Measurements from ENCODE around the gene CD96. TPM values are rescaled to one million over a fixed set of nuclear protein-coding genes. Genes with fewer than 3 reads are reported as not detected.

CD96 gene
- total RNA-seq, 1 donor from 2014 or later = 223 TPM

- intact Hi-C loops (cut with micrococcal nuclease) = no loop called here
Measured at GRCh38 chr3:111592936-111593335, 50.9 kb downstream of the CD96 start.

- intact Hi-C loops (cut with micrococcal nuclease) = no loop called here
Measured at GRCh38 chr3:111593666-111594065, 51.7 kb downstream of the CD96 start.

GRCh38 chr3:111594205-111594604, 52.2 kb downstream of the CD96 start:
- intact Hi-C loops (cut with micrococcal nuclease) = no loop called here

GRCh38 chr3:111594781-111595180, 52.8 kb downstream of the CD96 start:
- intact Hi-C loops (cut with micrococcal nuclease) = no loop called here

DNA sequence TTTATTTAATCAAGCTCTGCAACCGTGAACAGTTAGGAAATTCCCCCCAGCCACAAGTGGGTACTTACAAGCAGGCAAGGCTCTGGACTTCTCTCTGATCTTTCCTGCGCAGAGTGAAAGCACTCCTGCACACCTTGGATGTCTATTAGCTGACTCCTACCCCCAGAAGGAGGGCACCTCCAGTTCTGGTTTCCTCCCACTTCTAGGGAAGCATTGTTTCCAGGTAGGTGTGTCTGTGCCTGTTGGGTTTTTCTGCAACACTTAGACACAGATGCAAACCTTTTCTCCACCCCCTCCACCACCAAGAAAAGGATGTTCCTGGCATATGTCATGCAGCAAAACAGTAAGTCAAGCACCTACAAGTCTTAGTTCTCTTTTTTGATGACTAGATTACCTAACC, 53.2 kb downstream of the CD96 start, which contains the start of gene ZBED2:
Gene ZBED2 (minus strand): TSS at position 115 of the 400 bp plus-strand sequence. CDS start 1,145 bp downstream, outside the sequence.
- intact Hi-C loops (cut with micrococcal nuclease) = no loop called here

- intact Hi-C loops (cut with micrococcal nuclease) = loop anchor here (1.0 kb wide), 1 partner anchor 8 kb away; no protein-coding TSS in a partner anchor
Measured at GRCh38 chr3:111596328-111596727, 54.3 kb downstream of the CD96 start.

DNA sequence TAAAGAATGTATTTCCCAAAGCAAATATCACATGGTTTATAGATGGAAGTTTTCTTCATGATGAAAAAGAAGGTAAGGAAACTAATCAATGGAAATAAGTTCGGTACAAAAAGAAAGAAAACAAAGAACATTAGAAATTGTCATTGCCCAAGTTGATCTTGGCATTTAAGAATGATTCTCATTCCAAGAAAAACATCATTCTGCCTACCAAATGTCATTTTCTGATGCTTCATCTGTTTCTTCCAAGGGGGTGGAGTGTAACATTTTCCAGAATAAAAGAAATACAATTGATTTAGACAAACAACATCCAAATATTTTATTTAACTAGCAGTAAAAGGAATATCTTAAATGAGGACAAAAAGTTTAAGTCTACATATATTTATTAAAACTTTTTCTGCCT, 56.1 kb downstream of the CD96 start:
- intact Hi-C loops (cut with micrococcal nuclease) = no loop called here

DNA sequence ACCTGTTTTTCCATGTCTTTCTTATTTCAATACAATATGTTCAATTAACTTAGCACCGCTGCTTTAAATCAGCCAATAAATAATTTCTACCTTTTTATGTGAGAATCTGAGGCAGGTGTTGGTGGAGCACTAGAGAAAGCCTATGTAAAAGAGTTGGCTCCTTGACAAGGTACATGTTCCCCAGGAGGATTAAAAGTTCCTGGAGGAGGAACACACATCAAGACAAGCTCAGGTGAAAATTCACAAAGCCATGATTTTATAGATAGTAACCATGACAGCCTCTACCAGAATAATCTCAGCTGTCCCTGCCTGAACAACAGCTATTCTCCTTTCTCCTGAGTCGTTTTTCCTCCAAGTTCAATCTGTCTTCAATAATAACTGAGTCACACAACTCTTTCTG, 56.6 kb downstream of the CD96 start:
- intact Hi-C loops (cut with micrococcal nuclease) = no loop called here

DNA sequence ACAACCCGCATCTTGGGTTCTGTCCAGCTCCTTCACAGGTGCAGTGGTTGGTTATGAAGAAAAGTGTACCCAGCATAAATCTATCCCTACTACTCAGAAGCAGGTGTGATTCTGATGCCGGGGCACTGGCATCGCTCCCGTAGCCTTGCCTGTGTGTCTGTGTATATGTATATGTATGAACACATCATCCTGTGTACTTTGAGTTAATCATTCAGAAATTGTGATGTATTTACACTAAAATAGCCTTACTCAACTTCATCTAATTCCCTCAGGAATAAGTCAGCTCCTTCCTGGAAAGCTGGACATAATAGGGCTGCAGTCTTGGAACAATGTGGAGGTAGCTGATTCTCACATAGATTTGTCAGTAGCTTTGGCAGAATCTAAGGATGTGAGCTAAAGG, 59.8 kb downstream of the CD96 start:
- intact Hi-C loops (cut with micrococcal nuclease) = no loop called here

GRCh38 chr3:111603679-111604078, 61.7 kb downstream of the CD96 start:
- intact Hi-C loops (cut with micrococcal nuclease) = loop anchor here (1.0 kb wide), 1 partner anchor 7 kb away; no protein-coding TSS in a partner anchor

DNA sequence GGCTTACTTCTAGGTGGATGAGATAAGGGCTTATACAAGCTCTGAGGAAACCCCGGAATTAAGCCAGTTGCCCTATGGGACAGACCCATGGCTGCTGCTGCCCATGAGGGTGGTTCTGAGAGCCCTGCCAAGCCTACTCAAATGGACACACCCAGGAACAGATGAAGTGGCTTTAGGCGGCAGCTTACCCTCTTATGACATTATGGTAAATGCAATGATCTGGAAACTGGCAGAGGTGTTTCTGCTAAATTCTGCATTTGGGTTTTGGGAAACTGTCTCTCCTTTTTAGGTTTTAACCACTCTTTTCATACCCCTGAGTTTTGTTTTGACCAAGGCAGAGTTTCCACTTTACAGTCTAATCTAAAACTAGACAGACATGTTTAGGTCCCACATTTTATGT, 62.1 kb downstream of the CD96 start:
- intact Hi-C loops (cut with micrococcal nuclease) = loop anchor here (1.0 kb wide), 1 partner anchor 8 kb away; no protein-coding TSS in a partner anchor

DNA sequence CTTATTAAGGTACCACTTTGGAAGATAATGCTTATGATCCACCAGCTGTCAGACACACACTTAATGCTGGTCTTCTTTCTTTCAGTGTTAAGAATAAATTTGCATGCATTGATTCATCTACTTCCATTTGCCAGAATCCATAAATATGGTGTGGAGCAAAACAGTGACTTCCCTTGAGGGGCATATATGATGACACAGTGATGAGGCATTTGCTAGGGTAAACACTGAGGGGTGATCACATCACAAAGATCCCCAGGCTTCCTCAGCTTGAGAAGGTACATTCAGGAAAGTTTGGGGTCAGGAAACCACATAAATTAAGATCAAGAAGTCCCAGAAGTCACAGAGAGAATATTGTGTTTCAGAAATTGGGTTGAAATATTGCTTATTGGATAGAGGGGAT, 63.0 kb downstream of the CD96 start:
- intact Hi-C loops (cut with micrococcal nuclease) = no loop called here

DNA sequence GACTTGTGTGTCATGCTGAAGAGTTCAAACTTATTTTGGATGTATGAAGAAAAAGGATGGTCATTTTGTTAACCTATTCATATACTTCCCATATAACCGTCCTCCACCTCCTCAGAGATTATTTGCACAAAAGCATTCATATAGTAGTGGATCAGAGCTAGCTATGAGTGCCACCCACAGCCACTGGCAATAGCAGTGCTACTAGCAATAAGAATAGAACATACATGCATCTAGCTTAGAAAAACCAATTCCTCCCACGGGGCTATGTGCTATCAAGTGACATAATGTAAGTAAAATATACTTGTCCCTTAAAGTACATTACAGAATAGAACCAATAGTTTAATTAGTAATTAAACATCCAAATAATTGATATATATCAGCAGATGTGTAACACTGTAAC, 63.5 kb downstream of the CD96 start:
- intact Hi-C loops (cut with micrococcal nuclease) = no loop called here

GRCh38 chr3:111607240-111607920, 65.4 kb downstream of the CD96 start:
- intact Hi-C loops (cut with micrococcal nuclease) = no loop called here

DNA sequence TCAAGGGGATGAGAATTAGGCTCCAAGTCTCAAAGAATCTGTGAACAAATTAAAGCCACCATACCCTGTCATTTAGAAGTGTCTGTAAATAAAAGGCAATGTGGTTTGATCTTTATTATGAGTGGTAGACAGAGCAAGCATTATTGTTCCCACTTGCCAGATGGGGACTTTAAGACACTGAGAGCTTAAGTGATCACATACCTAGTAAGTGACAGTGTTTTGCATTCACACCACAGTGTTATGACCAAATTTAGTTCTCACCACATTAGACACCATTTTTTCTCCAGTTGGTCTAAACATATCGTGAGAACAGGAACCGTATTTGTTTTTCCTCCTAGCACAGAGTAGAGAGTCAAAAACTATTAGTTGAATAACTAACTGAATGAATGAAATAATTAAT, 66.4 kb downstream of the CD96 start:
- intact Hi-C loops (cut with micrococcal nuclease) = no loop called here

- intact Hi-C loops (cut with micrococcal nuclease) = loop anchor here (1.0 to 10.0 kb wide), 8 partner anchors 12 to 1065 kb away; partner anchors contain the start of genes ABHD10 and CD96
Measured at GRCh38 chr3:111609700-111610099, 67.7 kb downstream of the CD96 start.

- intact Hi-C loops (cut with micrococcal nuclease) = loop anchor here (1.0 to 10.0 kb wide), 7 partner anchors 58 to 1065 kb away; partner anchors contain the start of genes ABHD10 and CD96
Measured at GRCh38 chr3:111610189-111610588, 68.2 kb downstream of the CD96 start.

GRCh38 chr3:111610612-111611054, 68.6 kb downstream of the CD96 start:
- intact Hi-C loops (cut with micrococcal nuclease) = loop anchor here (1.0 to 10.0 kb wide), 7 partner anchors 58 to 1064 kb away; partner anchors contain the start of genes ABHD10 and CD96

DNA sequence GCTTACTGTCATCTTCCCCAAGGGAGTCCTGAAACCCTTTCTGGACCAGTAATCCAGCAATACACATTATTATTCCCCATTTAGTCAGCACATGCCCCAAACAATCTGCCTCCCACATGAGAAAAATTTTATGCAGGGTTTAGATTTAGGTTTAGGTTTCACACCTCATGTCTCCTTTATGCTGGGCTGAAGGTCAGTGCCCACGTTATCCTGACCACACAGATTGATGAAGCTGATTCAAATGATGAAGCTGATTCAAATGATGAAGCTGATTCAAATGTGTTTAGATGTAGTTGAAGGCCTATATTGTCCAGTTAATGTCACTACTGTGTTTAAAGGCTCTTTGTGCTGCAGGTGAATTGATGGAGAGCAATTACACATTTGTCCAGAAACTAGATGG, 71.3 kb downstream of the CD96 start:
- intact Hi-C loops (cut with micrococcal nuclease) = loop anchor here (5.0 to 10.0 kb wide), 3 partner anchors 298 to 1062 kb away; partner anchors contain the start of gene ABHD10

GRCh38 chr3:111615880-111616279, 73.9 kb downstream of the CD96 start:
- intact Hi-C loops (cut with micrococcal nuclease) = loop anchor here (1.0 to 10.0 kb wide), 5 partner anchors 38 to 1059 kb away; partner anchors contain the start of gene CD96

DNA sequence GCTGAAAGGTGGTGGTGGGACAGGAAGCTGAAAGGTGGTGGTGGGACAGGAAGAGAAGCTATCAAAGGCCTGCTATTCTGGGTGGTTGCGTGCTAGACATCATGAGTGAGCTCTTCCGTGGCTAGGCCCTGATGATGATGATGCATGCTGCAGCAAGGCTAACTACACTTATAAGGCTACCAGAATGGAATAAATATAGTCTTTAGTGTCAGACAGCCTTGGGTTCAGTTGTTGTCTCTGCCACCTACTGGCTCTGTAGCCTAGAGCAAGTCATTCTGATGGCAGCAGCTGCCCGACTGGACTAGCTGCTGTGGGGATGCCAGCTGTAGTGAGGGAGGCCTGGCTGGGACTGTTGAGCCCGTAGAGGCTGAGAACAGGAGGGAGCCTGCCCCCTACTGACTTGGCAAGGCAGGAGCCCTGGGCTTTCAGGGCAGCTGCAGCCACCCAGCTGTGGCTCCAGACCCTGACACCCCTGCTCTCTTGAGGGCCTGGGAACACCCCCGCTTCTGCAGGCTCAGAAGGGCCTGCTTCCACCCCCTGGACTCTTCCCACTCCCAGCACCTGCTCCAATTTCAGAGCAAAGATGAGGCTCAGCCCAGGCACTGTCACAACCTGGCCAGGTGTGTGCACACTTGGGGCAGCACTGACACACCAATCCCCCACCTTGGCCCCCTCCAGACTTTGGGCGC, 74.6 kb downstream of the CD96 start:
- intact Hi-C loops (cut with micrococcal nuclease) = loop anchor here (1.0 to 10.0 kb wide), 5 partner anchors 38 to 1058 kb away; partner anchors contain the start of gene CD96

GRCh38 chr3:111617406-111617805, 75.4 kb downstream of the CD96 start:
- intact Hi-C loops (cut with micrococcal nuclease) = loop anchor here (10.0 kb wide), 2 partner anchors 303 to 1057 kb away; no protein-coding TSS in a partner anchor

All from T-helper 2 cell treated with Interferon-gamma antibody and Interleukin-4, amounts not matched to agents 100 ng/mL and 5 ng/mL, for 36 hours (primary cell).